NCI-H128 (cell line): Measurements from ENCODE around the gene FAM184B.

Source experiments
- DNase-seq: peaks from one replicate; lab custom pipeline; 2025; ENCODE audit not compliant: unreplicated experiment; lab: John Stamatoyannopoulos, UW

Gene FAM184B

GRCh38 chr4:17639136-17639535 is 142.3 kb downstream of the FAM184B start:
- no peak for DNase-seq

GRCh38 chr4:17636696-17637622 is 144.5 kb downstream of the FAM184B start:
- DNase-seq, result peak; percentile 9

- no peak for DNase-seq
These were observed 145.1 kb downstream of the FAM184B start for GRCh38 chr4:17636341-17636695.

GRCh38 chr4:17635056-17635455 is 146.4 kb downstream of the FAM184B start:
- DNase-seq, result no peak

- DNase-seq, result no peak
These were observed 147.8 kb downstream of the FAM184B start for GRCh38 chr4:17633600-17633999.

GRCh38 chr4:17630228-17630627 is 151.2 kb downstream of the FAM184B start:
- no peak for DNase-seq

- DNase-seq, result no peak
These were observed 156.6 kb downstream of the FAM184B start for GRCh38 chr4:17624821-17625220.

- DNase-seq, result no peak
These were observed 157.9 kb downstream of the FAM184B start for GRCh38 chr4:17623451-17624001.

GRCh38 chr4:17619416-17620105 is 161.9 kb downstream of the FAM184B start:
- no peak for DNase-seq

GRCh38 chr4:17618926-17619325 is 162.5 kb downstream of the FAM184B start:
- no peak for DNase-seq

- no peak for DNase-seq
These were observed 165.1 kb downstream of the FAM184B start for GRCh38 chr4:17616283-17616682.

GRCh38 chr4:17614416-17615299 is 166.8 kb downstream of the FAM184B start, which contains the start of gene MED28:
Gene MED28, plus strand, starts transcription at chr4:17614641. Its CDS starts 14 bp downstream, at chr4:17614655.
- peak; percentile 81 for DNase-seq

- no peak for DNase-seq
These were observed 167.5 kb downstream of the FAM184B start for GRCh38 chr4:17613761-17614415.

GRCh38 chr4:17605236-17605635 is 176.2 kb downstream of the FAM184B start:
- no peak for DNase-seq

GRCh38 chr4:17599826-17600225 is 181.6 kb downstream of the FAM184B start:
- no peak for DNase-seq

- DNase-seq, result no peak
These were observed 183.9 kb downstream of the FAM184B start for GRCh38 chr4:17597517-17597916.

GRCh38 chr4:17595471-17596005 is 185.9 kb downstream of the FAM184B start:
- no peak for DNase-seq

GRCh38 chr4:17589355-17589754 is 192.1 kb downstream of the FAM184B start:
- no peak for DNase-seq

GRCh38 chr4:17587094-17587822 is 194.2 kb downstream of the FAM184B start:
- DNase-seq, result no peak
